SK-N-SH treated with all-trans-retinoic acid at 6 μM for 48 hours (cell line): ENCODE results near the gene PDRG1.

Experiments
- GLIS3 ChIP-seq: fragments of 250-450 bp; sonication (Bioruptor Pico); IDR thresholded peaks from 2 replicates; pipeline ENCODE4 v1.5.0; 2020; ENCODE audit warnings: mild to moderate bottlenecking, moderate library complexity
- TCF4 ChIP-seq: fragments of 250-450 bp; sonication (Bioruptor Pico); IDR thresholded peaks from 2 replicates; pipeline ENCODE4 v1.8.0; 2021; ENCODE audit warnings: mild to moderate bottlenecking, moderate library complexity, borderline replicate concordance
- TOX ChIP-seq: fragments of 250-450 bp; sonication (Bioruptor Pico); IDR thresholded peaks from 2 replicates; pipeline ENCODE4 v1.8.0; 2021; ENCODE audit warnings: mild to moderate bottlenecking, moderate library complexity, borderline replicate concordance
- ZC3H10 ChIP-seq: fragments of 250-450 bp; sonication (Bioruptor Pico); IDR thresholded peaks from 2 replicates; pipeline ENCODE4 v1.5.1; 2021; ENCODE audit warnings: mild to moderate bottlenecking, moderate library complexity
- ZFP3 ChIP-seq: fragments of 250-450 bp; sonication (Bioruptor Pico); IDR thresholded peaks from 2 replicates; pipeline ENCODE4 v1.5.0; 2020; ENCODE audit warnings: mild to moderate bottlenecking, moderate library complexity
- TF ChIP-seq, protein P1 (sequence below): fragments of 250-450 bp; sonication (Bioruptor Pico); IDR thresholded peaks from 2 replicates; pipeline ENCODE4 v1.8.0; 2020; ENCODE audit warnings: mild to moderate bottlenecking, moderate library complexity, borderline replicate concordance
- TF ChIP-seq, protein P2 (sequence below): fragments of 250-450 bp; sonication (Bioruptor Pico); IDR thresholded peaks from 2 replicates; pipeline ENCODE4 v1.5.1; 2021; ENCODE audit warnings: mild to moderate bottlenecking, moderate library complexity

DNA sequence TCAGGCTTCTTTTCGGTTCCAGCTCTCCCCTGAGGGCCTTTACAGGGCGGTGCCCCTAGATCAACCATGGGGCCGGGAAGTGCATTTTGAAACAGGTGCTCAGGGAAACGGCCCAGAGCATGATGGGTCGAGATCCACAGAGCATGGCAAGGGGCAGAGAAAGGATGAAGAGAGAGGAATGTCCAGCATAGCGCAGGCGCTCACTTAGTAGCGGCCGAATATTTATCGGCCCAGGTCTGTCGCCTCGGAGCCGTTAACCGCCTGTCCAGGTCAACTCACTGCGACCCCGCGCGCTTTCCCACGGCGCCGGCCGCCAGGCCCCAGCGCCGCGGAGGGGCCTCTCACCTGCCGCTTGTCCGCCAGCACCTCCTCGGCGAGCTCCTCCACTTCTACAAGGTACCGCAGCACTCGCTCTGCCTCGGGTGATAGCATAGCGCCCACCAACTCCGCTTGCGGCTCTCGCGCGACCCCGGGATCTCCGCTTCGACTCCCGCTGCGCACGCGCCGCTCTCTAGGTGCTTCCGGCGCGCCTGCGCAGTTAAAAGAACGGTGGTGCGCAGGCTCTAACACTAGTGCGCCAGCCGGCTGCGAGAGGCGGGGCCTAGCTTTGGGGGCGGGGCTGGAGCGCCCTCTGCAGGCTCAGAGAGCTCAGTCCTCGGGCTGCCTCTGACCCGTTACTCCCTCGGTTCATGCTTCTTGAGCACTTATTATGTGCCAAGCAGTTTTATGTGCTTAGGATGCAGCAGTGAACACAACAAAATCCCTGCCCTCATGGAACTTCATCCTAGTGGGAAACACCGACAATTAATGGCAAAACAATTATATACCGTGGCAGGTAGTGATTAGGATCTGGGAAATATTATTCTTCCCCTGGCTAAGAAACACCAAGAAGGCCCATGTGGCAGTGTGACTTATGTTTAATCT lies at the start of gene PDRG1:
- TF ChIP-seq, protein P1, sequence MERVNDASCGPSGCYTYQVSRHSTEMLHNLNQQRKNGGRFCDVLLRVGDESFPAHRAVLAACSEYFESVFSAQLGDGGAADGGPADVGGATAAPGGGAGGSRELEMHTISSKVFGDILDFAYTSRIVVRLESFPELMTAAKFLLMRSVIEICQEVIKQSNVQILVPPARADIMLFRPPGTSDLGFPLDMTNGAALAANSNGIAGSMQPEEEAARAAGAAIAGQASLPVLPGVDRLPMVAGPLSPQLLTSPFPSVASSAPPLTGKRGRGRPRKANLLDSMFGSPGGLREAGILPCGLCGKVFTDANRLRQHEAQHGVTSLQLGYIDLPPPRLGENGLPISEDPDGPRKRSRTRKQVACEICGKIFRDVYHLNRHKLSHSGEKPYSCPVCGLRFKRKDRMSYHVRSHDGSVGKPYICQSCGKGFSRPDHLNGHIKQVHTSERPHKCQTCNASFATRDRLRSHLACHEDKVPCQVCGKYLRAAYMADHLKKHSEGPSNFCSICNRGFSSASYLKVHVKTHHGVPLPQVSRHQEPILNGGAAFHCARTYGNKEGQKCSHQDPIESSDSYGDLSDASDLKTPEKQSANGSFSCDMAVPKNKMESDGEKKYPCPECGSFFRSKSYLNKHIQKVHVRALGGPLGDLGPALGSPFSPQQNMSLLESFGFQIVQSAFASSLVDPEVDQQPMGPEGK (CRISPR knock-in tag) = no peak
- TF ChIP-seq GLIS3 (CRISPR knock-in tag) (no peak), TCF4 (no peak), ZFP3 (CRISPR knock-in tag) (no peak), TOX (CRISPR knock-in tag) (no peak), ZC3H10 (no peak)
- TF ChIP-seq, protein P2, sequence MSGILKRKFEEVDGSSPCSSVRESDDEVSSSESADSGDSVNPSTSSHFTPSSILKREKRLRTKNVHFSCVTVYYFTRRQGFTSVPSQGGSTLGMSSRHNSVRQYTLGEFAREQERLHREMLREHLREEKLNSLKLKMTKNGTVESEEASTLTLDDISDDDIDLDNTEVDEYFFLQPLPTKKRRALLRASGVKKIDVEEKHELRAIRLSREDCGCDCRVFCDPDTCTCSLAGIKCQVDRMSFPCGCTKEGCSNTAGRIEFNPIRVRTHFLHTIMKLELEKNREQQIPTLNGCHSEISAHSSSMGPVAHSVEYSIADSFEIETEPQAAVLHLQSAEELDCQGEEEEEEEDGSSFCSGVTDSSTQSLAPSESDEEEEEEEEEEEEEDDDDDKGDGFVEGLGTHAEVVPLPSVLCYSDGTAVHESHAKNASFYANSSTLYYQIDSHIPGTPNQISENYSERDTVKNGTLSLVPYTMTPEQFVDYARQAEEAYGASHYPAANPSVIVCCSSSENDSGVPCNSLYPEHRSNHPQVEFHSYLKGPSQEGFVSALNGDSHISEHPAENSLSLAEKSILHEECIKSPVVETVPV (CRISPR knock-in tag) = no peak
